Neural cell (in vitro differentiated cells): ENCODE measurements around the gene NEK10. TPM values are rescaled to one million over a fixed set of nuclear protein-coding genes. Genes with fewer than 3 reads are reported as not detected.

Experiments
- H2AFZ ChIP-seq: fragments of 200-600, 300-800 bp; sonication (generic), shearing (Covaris generic); 2 replicates; pipeline ENCODE4 v1.6.0; 2014; ENCODE audit warnings: low read depth, mild to moderate bottlenecking, antibody characterized with exemption, low read length, moderate library complexity
- H3F3A ChIP-seq: fragments of 200-600 bp; shearing (Covaris generic); 2 replicates; pipeline ENCODE4 v1.6.1; 2016; ENCODE audit warnings: mild to moderate bottlenecking, moderate library complexity, mixed read lengths, antibody characterized with exemption, low read length; ENCODE audit not compliant: insufficient read depth, poor library complexity, severe bottlenecking
- H3K27ac ChIP-seq: fragments of 200-600, 300-800 bp; sonication (generic), shearing (Covaris generic); 2 replicates; pipeline ENCODE4 v1.5.1; 2014; ENCODE audit warnings: mild to moderate bottlenecking, low read length, moderate library complexity
- H3K27me3 ChIP-seq: fragments of 300-800, 200-600 bp; sonication (generic), shearing (Covaris generic); 2 replicates; pipeline ENCODE4 v1.6.0; 2014; ENCODE audit warnings: mild to moderate bottlenecking, low read depth, low read length, moderate library complexity; ENCODE audit not compliant: insufficient read depth
- H3K36me3 ChIP-seq: fragments of 300-800, 200-600 bp; sonication (generic), shearing (Covaris generic); 2 replicates; pipeline ENCODE4 v1.5.1; 2014; ENCODE audit warnings: mild to moderate bottlenecking, antibody characterized with exemption, low read length, moderate library complexity; ENCODE audit not compliant: insufficient read depth
- H3K4me2 ChIP-seq: fragments of 300-800, 200-600 bp; sonication (generic), shearing (Covaris generic); 2 replicates; pipeline ENCODE4 v1.6.0; 2014; ENCODE audit warnings: mild to moderate bottlenecking, low read length
- H3K4me3 ChIP-seq: fragments of 300-800, 200-600 bp; sonication (generic), shearing (Covaris generic); 2 replicates; pipeline ENCODE4 v1.5.1; 2014; ENCODE audit warnings: mild to moderate bottlenecking, low read length, moderate library complexity
- H3K79me2 ChIP-seq: fragments of 200-600 bp; shearing (Covaris generic); replicated peaks from 2 replicates; pipeline ENCODE4 v1.6.0; 2014; ENCODE audit warnings: mild to moderate bottlenecking, low read length, moderate library complexity; ENCODE audit not compliant: insufficient read depth
- H3K9ac ChIP-seq: fragments of 300-800, 200-600 bp; sonication (generic), shearing (Covaris generic); 2 replicates; pipeline ENCODE4 v1.6.1; 2016; ENCODE audit warnings: mild to moderate bottlenecking, low read length, mixed read lengths
- H3K9me2 ChIP-seq: fragments of 200-600 bp; shearing (Covaris generic); 2 replicates; pipeline ENCODE4 v1.6.1; 2016; ENCODE audit warnings: mild to moderate bottlenecking, low read length, mixed read lengths; ENCODE audit not compliant: insufficient read depth
- H3K9me3 ChIP-seq: fragments of 200-600, 300-800 bp; sonication (generic), shearing (Covaris generic); 2 replicates; pipeline ENCODE4 v1.6.1; 2016; ENCODE audit warnings: mild to moderate bottlenecking, mixed run types, low read length, moderate library complexity, mixed read lengths
- H4K20me1 ChIP-seq: fragments of 200-600 bp; shearing (Covaris generic); 2 replicates; pipeline ENCODE4 v1.6.1; 2016; ENCODE audit warnings: mild to moderate bottlenecking, mixed run types; ENCODE audit not compliant: insufficient read depth
- CTCF ChIP-seq: fragments of 450-650 bp; IDR thresholded peaks from 2 replicates; pipeline ENCODE4 v1.5.1; 2014; ENCODE audit warnings: antibody characterized with exemption, mild to moderate bottlenecking, moderate library complexity; ENCODE audit not compliant: poor library complexity, severe bottlenecking
- EP300 ChIP-seq: fragments of 450-650 bp; conservative IDR thresholded peaks from 2 replicates; pipeline ENCODE4 v1.6.1; 2014; ENCODE audit warnings: antibody characterized with exemption, mild to moderate bottlenecking, moderate library complexity; ENCODE audit not compliant: poor library complexity, severe bottlenecking
- EZH2 ChIP-seq: fragments of 200-600, 300-800 bp; shearing (Covaris generic), sonication (generic); IDR thresholded peaks from 2 replicates; pipeline ENCODE4 v1.6.1; 2014; ENCODE audit warnings: antibody characterized with exemption, low read length, borderline replicate concordance, mild to moderate bottlenecking; ENCODE audit not compliant: insufficient read depth, poor library complexity, severe bottlenecking
- MXI1 ChIP-seq: fragments of 450-650 bp; conservative IDR thresholded peaks from 2 replicates; pipeline ENCODE4 v1.6.1; 2014; ENCODE audit warnings: antibody characterized with exemption, mild to moderate bottlenecking; ENCODE audit not compliant: poor library complexity, severe bottlenecking
- POLR2AphosphoS5 ChIP-seq: IDR thresholded peaks from 2 replicates; pipeline ENCODE4 v1.6.1; 2012
- RAD21 ChIP-seq: fragments of 450-650 bp; conservative IDR thresholded peaks from 2 replicates; pipeline ENCODE4 v1.6.1; 2014; ENCODE audit warnings: antibody characterized with exemption, mild to moderate bottlenecking, moderate library complexity
- REST ChIP-seq: IDR thresholded peaks from 2 replicates; pipeline ENCODE4 v1.6.1; 2012; ENCODE audit warnings: borderline replicate concordance
- SMC3 ChIP-seq: fragments of 450-650 bp; conservative IDR thresholded peaks from 2 replicates; pipeline ENCODE4 v1.6.1; 2014; ENCODE audit warnings: antibody characterized with exemption, mild to moderate bottlenecking, moderate library complexity; ENCODE audit not compliant: poor library complexity
- TAF1 ChIP-seq: IDR thresholded peaks from 2 replicates; pipeline ENCODE4 v1.6.1; 2012; ENCODE audit warnings: low read depth
- polyA plus RNA-seq: library from polyadenylated mRNA; depleted of rRNA; stranded (reverse); fragments of >200 nt; gene quantifications from 2 replicates; pipeline ENCODE4 v1.2.3, GENCODE V29; 2014

NEK10 gene
- polyA plus RNA-seq, 1 donor from 2014 or later = 17.6 TPM

GRCh38 chr3:27141668-27142067 lies 227.5 kb downstream of the NEK10 start:
- Histone ChIP-seq H3K27me3 (no peaks in the 10 kb centered on the region), H4K20me1 (no peaks in the 10 kb centered on the region), H3K4me3 (no peak overlapping the region), H3K79me2 (no peaks in the 10 kb centered on the region), H3K4me2 (no peak overlapping the region), H3K9me2 (no peaks in the 10 kb centered on the region), H2AFZ (no peak overlapping the region), H3K36me3 (no peaks in the 10 kb centered on the region), H3K9me3 (peaks cover 10% of the 10 kb centered on the region), H3K27ac (no peak overlapping the region), H3K9ac (no peak overlapping the region), H3F3A (no peaks in the 10 kb centered on the region)
- TF ChIP-seq MXI1 = no peak
- no peak for TF ChIP-seq EP300
- no peak for TF ChIP-seq EZH2
- TF ChIP-seq TAF1 = no peak
- no peak for TF ChIP-seq REST
- no peak for TF ChIP-seq POLR2AphosphoS5
- no peak for TF ChIP-seq SMC3

GRCh38 chr3:27138562-27138961 lies 230.6 kb downstream of the NEK10 start:
- peaks cover 10% of the 10 kb centered on the region for H3K9me3 ChIP-seq
- H4K20me1 ChIP-seq = no peaks in the 10 kb centered on the region
- H3K27me3 ChIP-seq = no peaks in the 10 kb centered on the region
- H3K36me3 ChIP-seq = no peaks in the 10 kb centered on the region
- H3F3A ChIP-seq = no peaks in the 10 kb centered on the region
- H3K27ac ChIP-seq = no peak overlapping the region
- no peaks in the 10 kb centered on the region for H3K9me2 ChIP-seq
- H3K9ac ChIP-seq = no peak overlapping the region
- H2AFZ ChIP-seq = no peak overlapping the region
- no peaks in the 10 kb centered on the region for H3K79me2 ChIP-seq
- TF ChIP-seq RAD21 (no peak), MXI1 (no peak)
- no peak overlapping the region for H3K4me2 ChIP-seq
- H3K4me3 ChIP-seq = no peak overlapping the region

- H3K27me3 ChIP-seq = no peaks in the 10 kb centered on the region
- no peak overlapping the region for H3K4me3 ChIP-seq
- no peak overlapping the region for H2AFZ ChIP-seq
- no peak for TF ChIP-seq CTCF
- TF ChIP-seq EP300 = no peak
- no peak for TF ChIP-seq POLR2AphosphoS5
- TF ChIP-seq SMC3 = no peak
- TF ChIP-seq RAD21 = no peak
- no peak for TF ChIP-seq REST
- TF ChIP-seq MXI1 = no peak
- no peak for TF ChIP-seq EZH2
- TF ChIP-seq TAF1 = no peak
- no peaks in the 10 kb centered on the region for H4K20me1 ChIP-seq
- H3K9me3 ChIP-seq = peaks cover 10% of the 10 kb centered on the region
- H3K36me3 ChIP-seq = no peaks in the 10 kb centered on the region
- no peaks in the 10 kb centered on the region for H3K9me2 ChIP-seq
- H3K4me2 ChIP-seq = no peak overlapping the region
- no peaks in the 10 kb centered on the region for H3K79me2 ChIP-seq
- no peaks in the 10 kb centered on the region for H3F3A ChIP-seq
- H3K9ac ChIP-seq = no peak overlapping the region
- H3K27ac ChIP-seq = no peak overlapping the region
Measured at GRCh38 chr3:27138005-27138404, 231.2 kb downstream of the NEK10 start.
